B cell (primary cell): ENCODE measurements around the gene FXYD3. TPM values are rescaled to one million over a fixed set of nuclear protein-coding genes. Genes with fewer than 3 reads are reported as not detected.

Source experiments
- ATAC-seq: fragments of 200-7000 bp; cut with Tn5 transposase; one replicate; pipeline ENCODE4 v1.10.0; 2021; ENCODE audit warnings: low read depth, mild to moderate bottlenecking, moderate number of reproducible peaks, moderate library complexity
- CTCF ChIA-PET: fragments of 350-600 bp; sonication (Branson Sonifier 250); formaldehyde crosslinking; loops from one replicate; lab custom pipeline; 2021; ENCODE audit warnings: antibody characterized with exemption, inconsistent platforms; lab: Charles Lee
- POLR2A ChIA-PET: fragments of 350-600 bp; sonication (Branson Sonifier 250); formaldehyde crosslinking; loops from one replicate; lab custom pipeline; 2021; ENCODE audit warnings: antibody characterized with exemption; lab: Charles Lee
- DNase-seq: peaks from one replicate; pipeline ENCODE4 v3.0.0; 2013
- H2AFZ ChIP-seq: 2 replicates; pipeline ENCODE4 v1.6.1; 2012; ENCODE audit warnings: mild to moderate bottlenecking, low read depth, low read length; ENCODE audit not compliant: insufficient read depth, poor library complexity, severe bottlenecking
- H3K27ac ChIP-seq, 2 donors: 1 replicate in 1 of 2; 2 replicates in 1 of 2; pipeline ENCODE4 v1.5.1; 2012 to 2013; ENCODE audit warnings: low read length in 2 of 2, mild to moderate bottlenecking in 2 of 2, moderate library complexity in 1 of 2
- H3K27me3 ChIP-seq, 4 experiments: fragments of 200-600 bp in 1 of 4; sonication (generic) in 1 of 4; replicated peaks in 1 of 4; 1 replicate in 2 of 4; 2 replicates in 2 of 4; pipeline versions ENCODE4 v1.6.1 to v1.7.0; 2013 to 2016; ENCODE audit warnings: low read length in 3 of 4, mild to moderate bottlenecking in 2 of 4, mixed read lengths in 1 of 4, moderate library complexity in 1 of 4; ENCODE audit not compliant: insufficient read depth in 4 of 4, control insufficient read depth in 3 of 4; ENCODE audit errors: control extremely low read depth in 1 of 4
- H3K36me3 ChIP-seq, 2 experiments: replicated peaks in 1 of 2; 1 replicate in 1 of 2; 2 replicates in 1 of 2; pipeline versions ENCODE4 v1.6.1 to v1.7.1; 2013; ENCODE audit warnings: low read length in 1 of 2; ENCODE audit not compliant: insufficient read depth in 2 of 2, control insufficient read depth in 1 of 2; ENCODE audit errors: control extremely low read depth in 1 of 2, extremely low read depth in 1 of 2
- H3K4me1 ChIP-seq, 2 donors: fragments of 200-600 bp in 1 of 2; sonication (generic) in 1 of 2; 1 replicate in 1 of 2; 2 replicates in 1 of 2; pipeline versions ENCODE4 v1.5.1 to v1.6.1; 2013 to 2017; ENCODE audit warnings: low read length in 2 of 2; ENCODE audit not compliant: control insufficient read depth in 2 of 2, insufficient read depth in 2 of 2
- H3K4me2 ChIP-seq: replicated peaks from 2 replicates; pipeline ENCODE3; 2012; ENCODE audit warnings: mild to moderate bottlenecking, low read depth, low read length; ENCODE audit not compliant: poor library complexity, severe bottlenecking
- H3K4me3 ChIP-seq, 5 experiments: fragments of 200-600 bp in 1 of 5; sonication (generic) in 1 of 5; 1 replicate in 3 of 5; 2 replicates in 2 of 5; pipeline versions ENCODE4 v1.5.1 to v1.7.0; 2011 to 2016; ENCODE audit warnings: low read length in 4 of 5, mild to moderate bottlenecking in 4 of 5, low read depth in 2 of 5, control low read depth in 1 of 5, moderate library complexity in 1 of 5; ENCODE audit not compliant: insufficient read depth in 1 of 5; ENCODE audit errors: control extremely low read depth in 1 of 5, extremely low read depth in 1 of 5
- H3K79me2 ChIP-seq: fragments of 200-600 bp; sonication (generic); one replicate; pipeline ENCODE4 v1.6.0; 2016; ENCODE audit warnings: low read length; ENCODE audit not compliant: control insufficient read depth, insufficient read depth
- H3K9ac ChIP-seq: fragments of 200-600 bp; sonication (generic); 2 replicates; pipeline ENCODE4 v1.6.1; 2017; ENCODE audit warnings: mild to moderate bottlenecking, low read length, moderate library complexity
- H3K9me3 ChIP-seq, 3 donors: one replicate each; pipeline versions ENCODE4 v1.6.1 to v1.7.1; 2013; ENCODE audit warnings: low read length in 2 of 3; ENCODE audit not compliant: control insufficient read depth in 2 of 3, insufficient read depth in 1 of 3; ENCODE audit errors: control extremely low read depth in 1 of 3
- H4K20me1 ChIP-seq: 2 replicates; pipeline ENCODE4 v1.6.0; 2012; ENCODE audit warnings: mild to moderate bottlenecking, low read length; ENCODE audit not compliant: insufficient read depth, control insufficient read depth, poor library complexity, severe bottlenecking
- H3K27ac Mint-ChIP-seq: one replicate; pipeline ENCODE4 v1.8.0; 2021; ENCODE audit warnings: mixed read lengths
- H3K27me3 Mint-ChIP-seq: one replicate; pipeline ENCODE4 v1.8.0; 2021; ENCODE audit warnings: mixed read lengths
- H3K4me1 Mint-ChIP-seq: one replicate; pipeline ENCODE4 v1.8.0; 2021; ENCODE audit warnings: mixed read lengths
- H3K4me3 Mint-ChIP-seq: one replicate; pipeline ENCODE4 v1.8.0; 2021; ENCODE audit warnings: mixed read lengths
- H3K9me3 Mint-ChIP-seq: one replicate; pipeline ENCODE4 v1.8.0; 2022; ENCODE audit warnings: mixed read lengths; ENCODE audit not compliant: insufficient read depth
- CTCF ChIP-seq: fragments of 200-600 bp; IDR thresholded peaks from one replicate; pipeline ENCODE4 v1.8.0; 2022; ENCODE audit warnings: antibody characterized with exemption, mild to moderate bottlenecking
- EZH2 ChIP-seq: IDR thresholded peaks from 2 replicates; pipeline ENCODE4 v1.6.1; 2012; ENCODE audit warnings: borderline replicate concordance, low read depth, mild to moderate bottlenecking, moderate library complexity, low read length; ENCODE audit not compliant: insufficient read depth, poor library complexity, severe bottlenecking
- WGBS: methylation state at CpG from one replicate; pipeline ENCODE4 v1.1.5; 2013; ENCODE audit warnings: missing lambda C conversion rate; ENCODE audit not compliant: insufficient coverage; 5-methylcytosine and 5-hydroxymethylcytosine counted together
- intact Hi-C: fragments of 100-400 bp; cut with micrococcal nuclease; formaldehyde crosslinking; loops from one replicate; pipeline ENCODE4 v1.10.0; 2022
- polyA plus RNA-seq: library from polyadenylated mRNA; depleted of rRNA; stranded (reverse); fragments of >200 nt; gene quantifications from 2 replicates; pipeline ENCODE4 v1.2.3, GENCODE V29; 2012
- total RNA-seq, 2 donors: library from RNA; stranded (reverse); fragments of 120-200 nt in 1 of 2; gene quantifications; 1 replicate in 1 of 2; 2 replicates in 1 of 2; pipeline versions ENCODE4 v1.2.3 to v1.2.4, GENCODE V29; 2013 to 2022

Gene FXYD3
- total and polyA plus RNA-seq, 2 donors (not counting 1 experiment from before 2014, with no cell fraction given) = not detected

- Mint-ChIP-seq H3K4me1 (no peaks in the 10 kb centered on the region), H3K4me3 (no peak overlapping the region), H3K27ac (no peak overlapping the region), H3K27me3 (peaks cover 4% of the 10 kb centered on the region), H3K9me3 (no peaks in the 10 kb centered on the region)
- DNase-seq (no peak), ATAC-seq (no peak)
- Histone ChIP-seq H3K4me3 (no peak overlapping the region), H3K79me2 (no peaks in the 10 kb centered on the region), H3K4me2 (no peak overlapping the region), H2AFZ (no peak overlapping the region), H3K27me3 (peaks cover 0 to 4% (median 0%) of the 10 kb centered on the region in 4 experiments), H3K4me1 (no peaks in the 10 kb centered on the region), H3K9ac (no peak overlapping the region), H4K20me1 (no peaks in the 10 kb centered on the region), H3K27ac (no peak overlapping the region), H3K36me3 (no peaks in the 10 kb centered on the region), H3K9me3 (peaks cover 0 to 12% (median 0%) of the 10 kb centered on the region in 3 donors)
- ChIA-PET POLR2A (no interaction called here), CTCF (no interaction called here)
- TF ChIP-seq EZH2 = no peak
- TF ChIP-seq CTCF = no peak
- intact Hi-C loops = no loop called here
- 96% methylated on average over 6 of the region's 6 CpGs for WGBS
Observed at GRCh38 chr19:35105047-35105410, 10.6 kb upstream of the FXYD3 start.

- H3K27me3 ChIP-seq = peaks cover 0 to 6% (median 0%) of the 10 kb centered on the region in 4 experiments
- ATAC-seq (no peak), DNase-seq (no peak)
- H3K4me1 ChIP-seq = no peaks in the 10 kb centered on the region
- no peaks in the 10 kb centered on the region for H3K9me3 Mint-ChIP-seq
- ChIA-PET CTCF (interaction anchor here (1.1 kb wide), 1 partner anchor 9 kb away, joined by 3 read pairs; no protein-coding TSS in a partner anchor), POLR2A (no interaction called here)
- intact Hi-C loops = no loop called here
- H3K79me2 ChIP-seq = no peaks in the 10 kb centered on the region
- H3K27me3 Mint-ChIP-seq = peaks cover 6% of the 10 kb centered on the region
- no peak overlapping the region for H3K27ac Mint-ChIP-seq
- no peak overlapping the region for H3K27ac ChIP-seq
- H3K4me1 Mint-ChIP-seq = no peaks in the 10 kb centered on the region
- TF ChIP-seq CTCF = no peak
- H3K9me3 ChIP-seq = peaks cover 0 to 12% (median 0%) of the 10 kb centered on the region in 3 donors
- H2AFZ ChIP-seq = no peak overlapping the region
- no peak overlapping the region for H3K4me3 ChIP-seq
- WGBS = 92% methylated on average over 29 of the region's 30 CpGs
- no peaks in the 10 kb centered on the region for H4K20me1 ChIP-seq
- no peak overlapping the region for H3K4me2 ChIP-seq
- H3K9ac ChIP-seq = no peak overlapping the region
- no peaks in the 10 kb centered on the region for H3K36me3 ChIP-seq
- H3K4me3 Mint-ChIP-seq = no peak overlapping the region
Observed at GRCh38 chr19:35105411-35106290, 10.0 kb upstream of the FXYD3 start.
